DOHH2 (cell line): ENCODE results near the gene TRPM2.

Experiments
- H3F3A ChIP-seq: fragments of 200-600 bp; sonication (generic), shearing (Covaris generic); 2 replicates; pipeline ENCODE4 v1.6.0; 2016; ENCODE audit warnings: antibody characterized with exemption, mild to moderate bottlenecking; ENCODE audit not compliant: control insufficient read depth, insufficient read depth
- H3K27ac ChIP-seq: fragments of 200-600 bp; sonication (generic); 2 replicates; pipeline ENCODE4 v1.5.1; 2014; ENCODE audit warnings: low read depth, mild to moderate bottlenecking, low read length, moderate library complexity
- H3K27me3 ChIP-seq: fragments of 200-600 bp; sonication (generic); 2 replicates; pipeline ENCODE4 v1.6.1; 2014; ENCODE audit warnings: mild to moderate bottlenecking, low read length, mixed read lengths; ENCODE audit not compliant: control insufficient read depth
- H3K36me3 ChIP-seq: fragments of 200-600 bp; sonication (generic); 2 replicates; pipeline ENCODE4 v1.6.1; 2014; ENCODE audit warnings: mild to moderate bottlenecking, low read length, moderate library complexity, mixed read lengths; ENCODE audit not compliant: control insufficient read depth
- H3K4me1 ChIP-seq: fragments of 200-600 bp; sonication (generic); 2 replicates; pipeline ENCODE4 v1.6.1; 2014; ENCODE audit warnings: mild to moderate bottlenecking, low read length, mixed read lengths; ENCODE audit not compliant: control insufficient read depth
- H3K4me2 ChIP-seq: fragments of 200-600 bp; sonication (generic); 2 replicates; pipeline ENCODE4 v1.6.0; 2014; ENCODE audit warnings: mild to moderate bottlenecking, low read length, moderate library complexity
- H3K4me3 ChIP-seq: fragments of 200-600 bp; sonication (generic); 2 replicates; pipeline ENCODE4 v1.5.1; 2014; ENCODE audit warnings: mild to moderate bottlenecking, low read length, mixed read lengths
- H3K79me2 ChIP-seq: fragments of 200-600 bp; sonication (generic); 2 replicates; pipeline ENCODE4 v1.6.1; 2014; ENCODE audit warnings: mild to moderate bottlenecking, low read length, mixed read lengths; ENCODE audit not compliant: control insufficient read depth
- H3K9me2 ChIP-seq: fragments of 200-600 bp; sonication (generic); replicated peaks from 2 replicates; pipeline ENCODE4 v1.6.1; 2014; ENCODE audit warnings: mild to moderate bottlenecking, low read length, mixed read lengths; ENCODE audit not compliant: control insufficient read depth
- H3K9me3 ChIP-seq: fragments of 200-600 bp; sonication (generic); 2 replicates; pipeline ENCODE4 v1.6.1; 2014; ENCODE audit warnings: antibody characterized with exemption, low read length, mixed read lengths; ENCODE audit not compliant: control insufficient read depth, insufficient read depth
- H4K20me1 ChIP-seq: fragments of 200-600 bp; sonication (generic); 2 replicates; pipeline ENCODE4 v1.6.0; 2014; ENCODE audit warnings: low read depth, mild to moderate bottlenecking, antibody characterized with exemption, low read length, moderate library complexity; ENCODE audit not compliant: control insufficient read depth, insufficient read depth
- EZH2phosphoT487 ChIP-seq: fragments of 200-600 bp; sonication (generic); IDR thresholded peaks from 2 replicates; pipeline ENCODE4 v1.6.1; 2017; ENCODE audit warnings: borderline replicate concordance, mild to moderate bottlenecking, antibody characterized with exemption, low read length, moderate library complexity, mixed read lengths
- TF ChIP-seq, protein P1 (sequence below): fragments of 200-600 bp; sonication (generic); IDR thresholded peaks from one replicate; pipeline ENCODE4 v1.5.1; 2014; ENCODE audit warnings: antibody characterized with exemption, mild to moderate bottlenecking, low read depth, low read length; ENCODE audit not compliant: poor library complexity, severe bottlenecking

The TRPM2 gene

DNA sequence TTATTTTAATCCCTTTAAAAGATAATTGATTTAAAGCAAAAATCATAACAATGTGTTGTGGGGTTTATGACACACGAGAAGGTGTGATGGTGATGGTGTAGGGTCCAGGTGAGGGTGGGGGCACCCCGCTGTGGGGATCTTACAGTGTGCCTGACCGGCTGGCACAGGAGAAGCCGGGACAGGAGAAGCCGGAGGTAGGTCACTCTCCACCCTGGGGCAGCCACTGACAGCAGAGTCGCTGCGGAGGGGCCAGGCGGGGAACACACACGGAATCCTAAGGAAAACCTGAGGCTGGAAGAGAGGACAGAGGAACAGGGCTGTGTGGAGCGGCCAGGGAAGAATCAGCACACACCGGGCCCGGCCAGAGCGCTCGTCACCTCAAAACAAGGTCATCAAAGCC lies 97.6 kb downstream of the TRPM2 start:
- no peak overlapping the region for H3K27ac ChIP-seq
- H4K20me1 ChIP-seq, result no peaks in the 10 kb centered on the region
- no peak overlapping the region for H3K4me3 ChIP-seq
- H3K36me3 ChIP-seq, result no peaks in the 10 kb centered on the region
- TF ChIP-seq EZH2phosphoT487, result no peak
- TF ChIP-seq, protein P1, sequence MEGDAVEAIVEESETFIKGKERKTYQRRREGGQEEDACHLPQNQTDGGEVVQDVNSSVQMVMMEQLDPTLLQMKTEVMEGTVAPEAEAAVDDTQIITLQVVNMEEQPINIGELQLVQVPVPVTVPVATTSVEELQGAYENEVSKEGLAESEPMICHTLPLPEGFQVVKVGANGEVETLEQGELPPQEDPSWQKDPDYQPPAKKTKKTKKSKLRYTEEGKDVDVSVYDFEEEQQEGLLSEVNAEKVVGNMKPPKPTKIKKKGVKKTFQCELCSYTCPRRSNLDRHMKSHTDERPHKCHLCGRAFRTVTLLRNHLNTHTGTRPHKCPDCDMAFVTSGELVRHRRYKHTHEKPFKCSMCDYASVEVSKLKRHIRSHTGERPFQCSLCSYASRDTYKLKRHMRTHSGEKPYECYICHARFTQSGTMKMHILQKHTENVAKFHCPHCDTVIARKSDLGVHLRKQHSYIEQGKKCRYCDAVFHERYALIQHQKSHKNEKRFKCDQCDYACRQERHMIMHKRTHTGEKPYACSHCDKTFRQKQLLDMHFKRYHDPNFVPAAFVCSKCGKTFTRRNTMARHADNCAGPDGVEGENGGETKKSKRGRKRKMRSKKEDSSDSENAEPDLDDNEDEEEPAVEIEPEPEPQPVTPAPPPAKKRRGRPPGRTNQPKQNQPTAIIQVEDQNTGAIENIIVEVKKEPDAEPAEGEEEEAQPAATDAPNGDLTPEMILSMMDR, result no peak
- no peak overlapping the region for H3K4me2 ChIP-seq
- H3K9me2 ChIP-seq, result no peaks in the 10 kb centered on the region
- H3F3A ChIP-seq, result no peaks in the 10 kb centered on the region
- H3K4me1 ChIP-seq, result no peaks in the 10 kb centered on the region
- H3K9me3 ChIP-seq, result peaks cover 4% of the 10 kb centered on the region; the same call in 1 of the 2 replicates
- H3K27me3 ChIP-seq, result no peaks in the 10 kb centered on the region
- H3K79me2 ChIP-seq, result no peaks in the 10 kb centered on the region

DNA sequence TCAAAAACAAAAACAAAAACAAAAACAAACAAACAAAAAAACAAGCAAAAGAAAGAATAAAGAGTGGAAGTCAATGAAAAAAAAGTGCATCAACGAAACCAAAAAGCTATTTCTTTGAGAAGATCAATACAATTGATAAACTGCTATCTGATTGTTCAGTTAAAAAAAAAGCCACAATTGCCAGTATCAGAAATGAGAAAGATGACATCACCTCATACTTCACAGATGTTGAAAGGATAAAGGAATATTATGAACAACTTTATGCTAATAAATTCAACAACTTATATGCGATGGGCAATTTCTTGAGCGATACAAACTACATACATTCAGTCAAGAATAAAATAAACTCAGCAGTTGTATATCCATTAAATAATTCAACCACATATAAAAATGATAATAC lies 99.7 kb downstream of the TRPM2 start:
- Histone ChIP-seq H3K79me2 (no peaks in the 10 kb centered on the region), H3K4me2 (no peak overlapping the region), H3K4me1 (no peaks in the 10 kb centered on the region), H3K9me3 (peaks cover 4% of the 10 kb centered on the region; the same call in 1 of the 2 replicates), H3K9me2 (no peaks in the 10 kb centered on the region), H3K27ac (no peak overlapping the region), H4K20me1 (no peaks in the 10 kb centered on the region), H3F3A (no peaks in the 10 kb centered on the region), H3K27me3 (no peaks in the 10 kb centered on the region), H3K36me3 (no peaks in the 10 kb centered on the region), H3K4me3 (no peak overlapping the region)
- TF ChIP-seq, protein P1, result no peak

DNA sequence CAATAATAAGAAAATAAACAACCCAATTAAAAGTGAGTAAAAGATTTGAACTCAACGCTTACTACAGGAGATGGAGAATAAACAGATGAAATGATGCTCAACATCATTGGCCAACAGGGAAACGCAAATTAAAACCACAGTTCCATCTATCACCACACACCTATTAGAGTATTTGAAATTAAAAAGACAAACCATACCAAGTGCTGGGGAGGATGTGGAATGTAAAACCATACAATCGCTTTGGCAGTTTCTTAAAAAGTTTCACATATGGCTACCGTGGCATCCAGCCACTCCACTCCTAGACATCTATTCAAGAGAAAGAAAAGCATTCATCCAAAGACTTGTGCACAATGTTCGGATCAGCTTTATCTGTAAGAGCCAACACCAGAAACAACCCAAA lies 100.6 kb downstream of the TRPM2 start:
- Histone ChIP-seq H4K20me1 (no peaks in the 10 kb centered on the region), H3K27me3 (no peaks in the 10 kb centered on the region), H3F3A (no peaks in the 10 kb centered on the region), H3K27ac (no peak overlapping the region), H3K9me3 (peaks cover 4% of the 10 kb centered on the region; the same call in 1 of the 2 replicates), H3K79me2 (no peaks in the 10 kb centered on the region), H3K9me2 (no peaks in the 10 kb centered on the region), H3K36me3 (no peaks in the 10 kb centered on the region), H3K4me2 (no peak overlapping the region), H3K4me1 (no peaks in the 10 kb centered on the region), H3K4me3 (no peak overlapping the region)
- no peak for TF ChIP-seq EZH2phosphoT487
- TF ChIP-seq, protein P1, result no peak
